Measurements from ENCODE around the gene FBXO28.

DNA sequence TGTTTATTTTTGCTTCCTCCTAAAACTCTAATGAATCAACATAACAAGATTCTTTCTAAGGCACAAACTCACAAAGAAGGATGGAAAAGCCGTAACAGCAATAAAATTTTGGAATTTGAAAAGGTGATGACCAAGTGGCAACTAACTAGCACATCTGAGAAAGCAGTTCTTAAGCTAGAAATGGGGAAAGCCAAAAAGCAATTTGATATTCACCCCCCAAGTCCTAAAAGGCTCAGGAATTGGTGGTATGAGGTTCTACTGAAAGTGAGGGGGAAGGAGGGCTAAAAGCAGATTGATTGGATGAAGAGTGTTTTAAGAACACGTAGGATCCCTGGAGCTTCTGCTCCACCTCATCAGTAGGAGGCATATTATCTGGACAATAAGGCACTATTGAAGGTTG is 43.4 kb upstream of the FBXO28 start:
- TF ChIP-seq, protein P1, sequence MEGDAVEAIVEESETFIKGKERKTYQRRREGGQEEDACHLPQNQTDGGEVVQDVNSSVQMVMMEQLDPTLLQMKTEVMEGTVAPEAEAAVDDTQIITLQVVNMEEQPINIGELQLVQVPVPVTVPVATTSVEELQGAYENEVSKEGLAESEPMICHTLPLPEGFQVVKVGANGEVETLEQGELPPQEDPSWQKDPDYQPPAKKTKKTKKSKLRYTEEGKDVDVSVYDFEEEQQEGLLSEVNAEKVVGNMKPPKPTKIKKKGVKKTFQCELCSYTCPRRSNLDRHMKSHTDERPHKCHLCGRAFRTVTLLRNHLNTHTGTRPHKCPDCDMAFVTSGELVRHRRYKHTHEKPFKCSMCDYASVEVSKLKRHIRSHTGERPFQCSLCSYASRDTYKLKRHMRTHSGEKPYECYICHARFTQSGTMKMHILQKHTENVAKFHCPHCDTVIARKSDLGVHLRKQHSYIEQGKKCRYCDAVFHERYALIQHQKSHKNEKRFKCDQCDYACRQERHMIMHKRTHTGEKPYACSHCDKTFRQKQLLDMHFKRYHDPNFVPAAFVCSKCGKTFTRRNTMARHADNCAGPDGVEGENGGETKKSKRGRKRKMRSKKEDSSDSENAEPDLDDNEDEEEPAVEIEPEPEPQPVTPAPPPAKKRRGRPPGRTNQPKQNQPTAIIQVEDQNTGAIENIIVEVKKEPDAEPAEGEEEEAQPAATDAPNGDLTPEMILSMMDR (conservative IDR thresholded peaks at IDR 0.05) = no peak
- TF ChIP-seq ZFX (IDR thresholded peaks at IDR 0.05) = no peak

All from C4-2B (cell line).